HL-60 (cell line): Measurements from ENCODE around the gene FCRLA.

Experiments
- CTCF ChIP-seq: IDR thresholded peaks from one replicate; pipeline ENCODE4 v1.5.1; 2011; ENCODE audit warnings: low read length, control low read depth, inconsistent platforms; ENCODE audit not compliant: insufficient read depth
- POLR2AphosphoS5 ChIP-seq: IDR thresholded peaks from 2 replicates; pipeline ENCODE4 v1.6.1; 2012; ENCODE audit warnings: low read depth
- REST ChIP-seq: IDR thresholded peaks from 2 replicates; pipeline ENCODE4 v1.6.1; 2012; ENCODE audit warnings: low read depth; ENCODE audit not compliant: insufficient replicate concordance

- no peak for TF ChIP-seq POLR2AphosphoS5
- no peak for TF ChIP-seq CTCF
- TF ChIP-seq REST, result no peak
Observed at GRCh38 chr1:161718559-161719324, 11.7 kb downstream of the FCRLA start.
